Measurements from ENCODE around the gene ZNF536. TPM values are rescaled to one million over a fixed set of nuclear protein-coding genes. Genes with fewer than 3 reads are reported as not detected.

ZNF536 gene
- total RNA-seq, 1 experiment from 2014 or later, result 0.05 TPM

DNA sequence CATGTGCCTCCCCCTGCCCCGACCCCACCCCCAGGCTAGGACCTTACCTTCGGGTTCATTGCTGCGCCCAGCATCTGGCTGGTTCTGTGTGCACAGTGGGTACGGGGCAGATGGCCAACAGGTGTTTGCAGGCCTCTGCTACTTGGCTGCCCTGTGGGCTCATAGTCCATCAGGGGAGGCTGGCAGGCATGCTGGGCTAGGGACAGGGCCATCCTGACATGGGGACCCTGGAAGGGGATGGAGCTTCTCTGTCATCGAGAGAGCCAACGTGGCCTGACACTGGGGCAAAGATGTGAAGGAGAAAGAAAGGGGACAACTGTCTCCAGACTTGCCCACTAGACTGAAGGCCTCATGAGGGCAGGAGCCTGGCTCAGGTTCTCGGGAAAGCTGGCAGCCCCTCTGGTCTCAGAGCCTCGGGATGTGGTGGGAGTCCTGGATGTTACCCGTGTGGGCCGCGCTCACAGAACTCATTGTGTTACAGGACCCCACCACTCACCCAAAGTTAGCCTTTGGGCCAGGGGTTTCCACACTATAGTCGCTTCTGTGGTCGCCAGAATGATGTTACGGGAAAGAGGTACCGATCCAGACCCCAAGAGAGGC is 4.7 kb downstream of the ZNF536 start:
- peaks cover 5% of the 10 kb centered on the region; the same call in 1 of the 2 replicates for H3K27me3 ChIP-seq (ENCODE audit: control insufficient read depth, insufficient read depth, low read length)
- H3K9me3 ChIP-seq (ENCODE audit: control insufficient read depth, insufficient read depth, low read depth, low read length), result no peaks in the 10 kb centered on the region
- no peak overlapping the region for H3K27ac ChIP-seq (ENCODE audit: low read length)
- no peak for TF ChIP-seq TCF7L2 (IDR thresholded peaks at IDR 0.05; ENCODE audit: low read depth, low read length)
- no peak for TF ChIP-seq SIN3A (IDR thresholded peaks at IDR 0.05; ENCODE audit: borderline replicate concordance, insufficient read depth, low read depth, low read length)
- TF ChIP-seq, protein P1, sequence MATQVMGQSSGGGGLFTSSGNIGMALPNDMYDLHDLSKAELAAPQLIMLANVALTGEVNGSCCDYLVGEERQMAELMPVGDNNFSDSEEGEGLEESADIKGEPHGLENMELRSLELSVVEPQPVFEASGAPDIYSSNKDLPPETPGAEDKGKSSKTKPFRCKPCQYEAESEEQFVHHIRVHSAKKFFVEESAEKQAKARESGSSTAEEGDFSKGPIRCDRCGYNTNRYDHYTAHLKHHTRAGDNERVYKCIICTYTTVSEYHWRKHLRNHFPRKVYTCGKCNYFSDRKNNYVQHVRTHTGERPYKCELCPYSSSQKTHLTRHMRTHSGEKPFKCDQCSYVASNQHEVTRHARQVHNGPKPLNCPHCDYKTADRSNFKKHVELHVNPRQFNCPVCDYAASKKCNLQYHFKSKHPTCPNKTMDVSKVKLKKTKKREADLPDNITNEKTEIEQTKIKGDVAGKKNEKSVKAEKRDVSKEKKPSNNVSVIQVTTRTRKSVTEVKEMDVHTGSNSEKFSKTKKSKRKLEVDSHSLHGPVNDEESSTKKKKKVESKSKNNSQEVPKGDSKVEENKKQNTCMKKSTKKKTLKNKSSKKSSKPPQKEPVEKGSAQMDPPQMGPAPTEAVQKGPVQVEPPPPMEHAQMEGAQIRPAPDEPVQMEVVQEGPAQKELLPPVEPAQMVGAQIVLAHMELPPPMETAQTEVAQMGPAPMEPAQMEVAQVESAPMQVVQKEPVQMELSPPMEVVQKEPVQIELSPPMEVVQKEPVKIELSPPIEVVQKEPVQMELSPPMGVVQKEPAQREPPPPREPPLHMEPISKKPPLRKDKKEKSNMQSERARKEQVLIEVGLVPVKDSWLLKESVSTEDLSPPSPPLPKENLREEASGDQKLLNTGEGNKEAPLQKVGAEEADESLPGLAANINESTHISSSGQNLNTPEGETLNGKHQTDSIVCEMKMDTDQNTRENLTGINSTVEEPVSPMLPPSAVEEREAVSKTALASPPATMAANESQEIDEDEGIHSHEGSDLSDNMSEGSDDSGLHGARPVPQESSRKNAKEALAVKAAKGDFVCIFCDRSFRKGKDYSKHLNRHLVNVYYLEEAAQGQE (IDR thresholded peaks at IDR 0.05; ENCODE audit: insufficient read depth in 1 of 2, low read depth in 2 of 2, low read length in 1 of 2), result no peak
- TF ChIP-seq POLR2AphosphoS5 (IDR thresholded peaks at IDR 0.05; ENCODE audit: low read depth, low read length), result no peak
- TF ChIP-seq, protein P2, sequence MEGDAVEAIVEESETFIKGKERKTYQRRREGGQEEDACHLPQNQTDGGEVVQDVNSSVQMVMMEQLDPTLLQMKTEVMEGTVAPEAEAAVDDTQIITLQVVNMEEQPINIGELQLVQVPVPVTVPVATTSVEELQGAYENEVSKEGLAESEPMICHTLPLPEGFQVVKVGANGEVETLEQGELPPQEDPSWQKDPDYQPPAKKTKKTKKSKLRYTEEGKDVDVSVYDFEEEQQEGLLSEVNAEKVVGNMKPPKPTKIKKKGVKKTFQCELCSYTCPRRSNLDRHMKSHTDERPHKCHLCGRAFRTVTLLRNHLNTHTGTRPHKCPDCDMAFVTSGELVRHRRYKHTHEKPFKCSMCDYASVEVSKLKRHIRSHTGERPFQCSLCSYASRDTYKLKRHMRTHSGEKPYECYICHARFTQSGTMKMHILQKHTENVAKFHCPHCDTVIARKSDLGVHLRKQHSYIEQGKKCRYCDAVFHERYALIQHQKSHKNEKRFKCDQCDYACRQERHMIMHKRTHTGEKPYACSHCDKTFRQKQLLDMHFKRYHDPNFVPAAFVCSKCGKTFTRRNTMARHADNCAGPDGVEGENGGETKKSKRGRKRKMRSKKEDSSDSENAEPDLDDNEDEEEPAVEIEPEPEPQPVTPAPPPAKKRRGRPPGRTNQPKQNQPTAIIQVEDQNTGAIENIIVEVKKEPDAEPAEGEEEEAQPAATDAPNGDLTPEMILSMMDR (IDR thresholded peaks at IDR 0.05), result no peak
- in situ Hi-C loops (cut with HindIII; ENCODE audit: low pct_unique_long_range_greater_than_20kb, low sequenced_read_pairs), result no loop called here
- DNase-seq (ENCODE audit: low read depth, low spot score), result no peak
- no TSS peak for BruUV-seq (replicated peaks)
- no peak overlapping the region for H3K4me3 ChIP-seq (ENCODE audit: low read depth in 2 of 2, low read length in 2 of 2)
- CTCF ChIA-PET, result no interaction called here
- intact Hi-C loops (cut with micrococcal nuclease; ENCODE audit: unreplicated experiment), result no loop called here
- H3K36me3 ChIP-seq (ENCODE audit: control insufficient read depth, insufficient read depth, low read length), result no peaks in the 10 kb centered on the region
- ATAC-seq, result no peak
- POLR2A ChIA-PET, result no interaction called here
- H3K4me1 ChIP-seq (ENCODE audit: control insufficient read depth, insufficient read depth, low read length), result no peaks in the 10 kb centered on the region

DNA sequence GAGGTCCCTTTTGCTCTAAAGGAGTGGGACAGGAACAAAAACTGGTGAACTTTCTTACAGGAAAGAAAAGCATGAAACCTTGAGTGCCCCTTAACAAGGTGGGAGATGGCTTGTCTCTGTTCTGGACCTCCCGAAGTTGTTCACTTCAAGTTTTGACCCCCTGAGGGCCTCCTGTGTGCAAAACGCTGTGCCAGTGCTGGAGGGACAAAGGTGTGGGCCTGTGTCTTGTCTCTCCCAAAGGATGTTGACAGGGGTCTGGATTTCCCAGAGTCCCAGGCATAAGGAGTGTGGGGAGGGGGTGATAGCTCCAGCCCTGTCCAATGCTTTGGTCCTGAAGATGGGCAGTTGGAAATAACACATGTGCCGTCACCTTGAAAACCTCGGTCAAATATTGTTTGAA is 6.5 kb downstream of the ZNF536 start:
- Histone ChIP-seq H3K4me3 (ENCODE audit: low read depth in 2 of 2, low read length in 2 of 2) (no peak overlapping the region), H3K27ac (ENCODE audit: low read length) (no peak overlapping the region), H3K4me1 (ENCODE audit: control insufficient read depth, insufficient read depth, low read length) (no peaks in the 10 kb centered on the region), H3K36me3 (ENCODE audit: control insufficient read depth, insufficient read depth, low read length) (no peaks in the 10 kb centered on the region), H3K27me3 (ENCODE audit: control insufficient read depth, insufficient read depth, low read length) (peaks cover 9% of the 10 kb centered on the region; the same call in 1 of the 2 replicates), H3K9me3 (ENCODE audit: control insufficient read depth, insufficient read depth, low read depth, low read length) (no peaks in the 10 kb centered on the region)
- TF ChIP-seq POLR2AphosphoS5 (IDR thresholded peaks at IDR 0.05; ENCODE audit: low read depth, low read length) (no peak), TCF7L2 (IDR thresholded peaks at IDR 0.05; ENCODE audit: low read depth, low read length) (no peak), SIN3A (IDR thresholded peaks at IDR 0.05; ENCODE audit: borderline replicate concordance, insufficient read depth, low read depth, low read length) (no peak)
- TF ChIP-seq, protein P1 (IDR thresholded peaks at IDR 0.05; ENCODE audit: insufficient read depth in 1 of 2, low read depth in 2 of 2, low read length in 1 of 2), result no peak
- TF ChIP-seq, protein P2 (IDR thresholded peaks at IDR 0.05), result no peak
- ChIA-PET CTCF (no interaction called here), POLR2A (no interaction called here)
- no peak for DNase-seq (ENCODE audit: low read depth, low spot score)
- in situ Hi-C loops (cut with HindIII; ENCODE audit: low pct_unique_long_range_greater_than_20kb, low sequenced_read_pairs), result no loop called here
- no TSS peak for BruUV-seq (replicated peaks)
- ATAC-seq, result no peak
- intact Hi-C loops (cut with micrococcal nuclease; ENCODE audit: unreplicated experiment), result no loop called here
